GM21723 (cell line): ENCODE data around the gene LIMK1.

ENCODE experiments used
- ATAC-seq: cut with Tn5 transposase; IDR thresholded peaks from one replicate; pipeline ENCODE4 v1.9.1; 2021; ENCODE audit warnings: mild to moderate bottlenecking, moderate library complexity; ENCODE audit not compliant: unreplicated experiment

Gene LIMK1

GRCh38 chr7:74082770-74083116 lies 861 bp upstream of the LIMK1 start:
- no peak for ATAC-seq

- peak; percentile 46 for ATAC-seq
These were observed 521 bp downstream of the LIMK1 start for GRCh38 chr7:74083928-74084721.

- no peak for ATAC-seq
These were observed 1.3 kb downstream of the LIMK1 start for GRCh38 chr7:74084722-74085578.

GRCh38 chr7:74087791-74088453 lies 4.3 kb downstream of the LIMK1 start:
- no peak for ATAC-seq

GRCh38 chr7:74092321-74092963 lies 8.8 kb downstream of the LIMK1 start:
- ATAC-seq: peak; percentile 34

- peak; percentile 67 for ATAC-seq
These were observed 9.4 kb downstream of the LIMK1 start for GRCh38 chr7:74092964-74093471.

GRCh38 chr7:74093671-74094223 lies 10.1 kb downstream of the LIMK1 start:
- peak; percentile 19 for ATAC-seq

- peak; percentile 48 for ATAC-seq
These were observed 10.9 kb downstream of the LIMK1 start for GRCh38 chr7:74094224-74095101.

- ATAC-seq: no peak
These were observed 11.5 kb downstream of the LIMK1 start for GRCh38 chr7:74095135-74095534.

- ATAC-seq: no peak
These were observed 14.5 kb downstream of the LIMK1 start for GRCh38 chr7:74097937-74098614.

GRCh38 chr7:74099031-74099430 lies 15.4 kb downstream of the LIMK1 start:
- no peak for ATAC-seq

- peak; percentile 94 for ATAC-seq
These were observed 17.6 kb downstream of the LIMK1 start for GRCh38 chr7:74101061-74101681.

- no peak for ATAC-seq
These were observed 19.7 kb downstream of the LIMK1 start for GRCh38 chr7:74103219-74103772.

- ATAC-seq: no peak
These were observed 21.1 kb downstream of the LIMK1 start for GRCh38 chr7:74104702-74105101.

- no peak for ATAC-seq
These were observed 22.4 kb downstream of the LIMK1 start for GRCh38 chr7:74105992-74106391.

- ATAC-seq: no peak
These were observed 23.2 kb downstream of the LIMK1 start for GRCh38 chr7:74106846-74107245.

- no peak for ATAC-seq
These were observed 31.7 kb downstream of the LIMK1 start for GRCh38 chr7:74115326-74115725.

- no peak for ATAC-seq
These were observed 32.8 kb downstream of the LIMK1 start for GRCh38 chr7:74116356-74116755.
